Stomach (tissue), 9 donors: ENCODE results near the gene MYO1E. TPM values are rescaled to one million over a fixed set of nuclear protein-coding genes. Genes with fewer than 3 reads are reported as not detected.

Experiments used
- DNase-seq, 2 donors: peaks; one replicate each; pipeline versions ENCODE4 v3.0.0 to v3.0.0-alpha.2; 2013 to 2019
- H3K27ac ChIP-seq, 5 donors: fragments of 200-600 bp in 4 of 5; sonication (generic) in 4 of 5; one replicate each; pipeline ENCODE4 v1.5.1; 2013 to 2019; ENCODE audit warnings: mild to moderate bottlenecking in 1 of 5, moderate library complexity in 1 of 5
- H3K27me3 ChIP-seq, 3 donors: fragments of 200-600 bp; sonication (generic); one replicate each; pipeline ENCODE4 v1.5.1; 2017 to 2019; ENCODE audit warnings: mixed run types in 1 of 3
- H3K36me3 ChIP-seq, 4 donors: fragments of 200-600 bp; sonication (generic); 1 replicate in 3 of 4; 2 replicates in 1 of 4; pipeline ENCODE4 v1.5.1; 2016 to 2019
- H3K4me1 ChIP-seq, 4 donors: fragments of 200-600 bp; sonication (generic); one replicate each; pipeline ENCODE4 v1.5.1; 2016 to 2019
- H3K4me3 ChIP-seq, 4 donors: fragments of 200-600 bp; sonication (generic) in 3 of 4; one replicate each; pipeline ENCODE4 v1.5.1; 2016 to 2019; ENCODE audit warnings: mild to moderate bottlenecking in 1 of 4
- H3K9me3 ChIP-seq, 4 donors: fragments of 200-600 bp; sonication (generic); one replicate each; pipeline ENCODE4 v1.5.1; 2016 to 2019
- CTCF ChIP-seq, 7 experiments: fragments of 450-650 bp in 4 of 7; fragments of 200-600 bp in 3 of 7; sonication (generic) in 3 of 7; IDR thresholded peaks; one replicate each; pipeline ENCODE4 v1.5.1; 2016 to 2019; ENCODE audit warnings: antibody characterized with exemption in 7 of 7, control low read depth in 2 of 7, mild to moderate bottlenecking in 1 of 7
- EP300 ChIP-seq: sonication (generic); formaldehyde crosslinking; IDR thresholded peaks from one replicate; pipeline ENCODE4 v1.6.1; 2017; ENCODE audit warnings: antibody characterized with exemption
- POLR2A ChIP-seq, 4 donors: fragments of 450-650 bp; IDR thresholded peaks; one replicate each; pipeline ENCODE4 v1.6.1; 2016; ENCODE audit warnings: antibody characterized with exemption in 4 of 4, control low read depth in 2 of 4, mild to moderate bottlenecking in 1 of 4, moderate library complexity in 1 of 4
- POLR2AphosphoS5 ChIP-seq, 3 donors: sonication (generic); formaldehyde crosslinking; IDR thresholded peaks; one replicate each; pipeline ENCODE4 v1.6.1; 2016; ENCODE audit warnings: antibody characterized with exemption in 3 of 3
- WGBS, 5 donors: extraction: QIAGEN DNeasy Blood & Tissue Kit in 3 of 5; methylation state at CpG; one replicate each; pipeline versions ENCODE4 v1.1.5 to v1.1.7; 2013 to 2018; 5-methylcytosine and 5-hydroxymethylcytosine counted together
- intact Hi-C: fragments of 100-400 bp; cut with DNase I; formaldehyde crosslinking; loops from one replicate; pipeline ENCODE4 v1.15.1; 2023; ENCODE audit warnings: low total_unique reads
- polyA plus RNA-seq, 3 donors: library from polyadenylated mRNA; stranded (reverse); fragments of 200-250 nt; gene quantifications; one replicate each; pipeline ENCODE4 v1.2.3, GENCODE V29; 2013
- total RNA-seq, 5 donors: library from RNA; depleted of rRNA; stranded (reverse); fragments of >200 nt; gene quantifications; one replicate each; pipeline versions ENCODE4 v1.1.0 to v1.2.3, GENCODE V29; 2014 to 2016
- donor health status: healthy with polysubstance abuse.
- donor health status: Bipolar disorder and iron deficiency.
- donor health status: healthy.

MYO1E gene
- total and polyA plus RNA-seq, 8 donors = 15.1 to 380 (median 46.3) TPM

GRCh38 chr15:59273234-59273633 is 99.4 kb downstream of the MYO1E start:
- no peak for DNase-seq
- 86 to 96% (median 91%) methylated on average over 4 of the region's 4 CpGs for WGBS, 5 donors
- peaks cover 0 to 12% (median 1%) of the 10 kb centered on the region in 4 donors for H3K36me3 ChIP-seq
- H3K4me1 ChIP-seq = peaks cover 0 to 37% (median 3%) of the 10 kb centered on the region in 4 donors
- no peak for TF ChIP-seq EP300
- no peak for TF ChIP-seq POLR2AphosphoS5 (IDR thresholded peaks at IDR 0.05)
- no peak for TF ChIP-seq CTCF (IDR thresholded peaks at IDR 0.05)
- no peak for TF ChIP-seq POLR2A (IDR thresholded peaks at IDR 0.05)
- intact Hi-C loops = no loop called here
- H3K9me3 ChIP-seq = no peaks in the 10 kb centered on the region
- peak overlapping the region in 3 of 5 donors; percentile 28 to 55 (median 46) for H3K27ac ChIP-seq
- no peaks in the 10 kb centered on the region for H3K27me3 ChIP-seq
- H3K4me3 ChIP-seq = no peak overlapping the region

DNA sequence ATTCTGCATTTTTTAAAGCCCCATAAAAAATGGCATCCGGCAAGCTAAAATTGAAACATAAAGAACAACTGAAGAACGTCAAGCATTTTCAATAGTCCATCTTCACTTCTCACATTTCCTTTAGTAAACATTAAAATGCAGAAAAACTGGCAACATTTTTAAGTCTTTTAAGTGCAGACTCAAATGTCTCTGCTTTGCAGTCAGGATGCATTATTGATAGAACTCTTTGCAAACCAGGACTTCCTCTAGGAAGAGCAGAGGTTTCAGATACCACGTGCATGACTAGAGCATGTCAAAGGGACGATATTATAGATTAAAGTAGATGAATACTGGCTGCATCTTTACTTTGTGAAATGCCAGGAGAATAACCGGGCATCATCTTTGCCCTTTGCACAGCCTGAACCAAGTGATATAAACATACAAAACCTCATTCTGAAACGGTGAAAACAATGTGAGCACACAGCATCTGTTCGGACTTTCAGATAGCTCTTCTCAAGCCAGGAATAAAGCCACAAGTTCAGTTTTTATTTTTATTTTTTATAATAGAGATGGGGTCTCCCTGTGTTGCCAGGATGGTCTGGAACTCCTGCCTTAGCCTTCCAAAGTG is 101.0 kb downstream of the MYO1E start:
- 48 to 64% (median 56%) methylated on average over 7 of the region's 7 CpGs for WGBS, 5 donors

DNA sequence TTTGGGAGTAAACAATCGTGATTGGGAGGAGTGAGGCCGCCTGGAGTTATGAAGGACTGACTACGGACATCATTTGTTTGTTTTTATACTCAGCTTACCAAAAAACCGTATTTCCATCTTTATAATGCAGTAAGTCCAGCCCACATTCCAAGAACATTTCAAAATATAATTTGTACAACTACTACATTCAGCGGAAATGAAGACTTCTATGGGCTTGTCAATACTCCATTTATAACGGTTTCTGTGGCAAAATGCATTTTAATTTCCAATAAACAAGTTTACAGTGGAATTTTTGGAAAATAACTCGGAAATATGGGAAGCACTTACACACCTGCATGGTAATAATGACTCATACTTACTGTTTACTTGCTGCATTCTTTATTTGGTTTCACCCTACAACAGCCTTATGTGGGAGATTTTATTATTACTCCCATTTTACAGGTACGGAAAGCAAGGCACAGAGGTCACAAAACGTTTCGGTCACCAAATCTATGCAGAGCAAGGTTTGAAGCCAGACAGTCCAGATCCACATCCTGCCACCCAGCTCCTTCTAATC is 103.7 kb downstream of the MYO1E start:
- no peak for DNase-seq
- H3K4me1 ChIP-seq = peaks cover 0 to 7% (median 0%) of the 10 kb centered on the region in 4 donors
- no peaks in the 10 kb centered on the region for H3K27me3 ChIP-seq
- H3K9me3 ChIP-seq = no peaks in the 10 kb centered on the region
- intact Hi-C loops = no loop called here
- H3K4me3 ChIP-seq = no peak overlapping the region
- TF ChIP-seq POLR2AphosphoS5 (IDR thresholded peaks at IDR 0.05) (no peak), POLR2A (IDR thresholded peaks at IDR 0.05) (no peak), EP300 (no peak), CTCF (IDR thresholded peaks at IDR 0.05) (no peak)
- peaks cover 0 to 12% (median 1%) of the 10 kb centered on the region in 4 donors for H3K36me3 ChIP-seq
- WGBS, 5 donors = 86 to 89% (median 87%) methylated on average over 10 of the region's 10 CpGs
- no peak overlapping the region for H3K27ac ChIP-seq

More for the DNA sequence above, 101.0 kb downstream of the MYO1E start:
- TF ChIP-seq POLR2AphosphoS5 (IDR thresholded peaks at IDR 0.05) = no peak
- no peak for TF ChIP-seq EP300
- TF ChIP-seq CTCF (IDR thresholded peaks at IDR 0.05) = no peak
- TF ChIP-seq POLR2A (IDR thresholded peaks at IDR 0.05) = no peak
- no peak for DNase-seq
- no peak overlapping the region for H3K4me3 ChIP-seq
- no peak overlapping the region for H3K27ac ChIP-seq
- peaks cover 0 to 29% (median 3%) of the 10 kb centered on the region in 4 donors for H3K4me1 ChIP-seq
- H3K27me3 ChIP-seq = no peaks in the 10 kb centered on the region
- H3K9me3 ChIP-seq = no peaks in the 10 kb centered on the region
- intact Hi-C loops = no loop called here
- peaks cover 0 to 12% (median 1%) of the 10 kb centered on the region in 4 donors for H3K36me3 ChIP-seq

GRCh38 chr15:59268168-59268851 is 104.4 kb downstream of the MYO1E start:
- peaks cover 0 to under 1% (median 0%) of the 10 kb centered on the region in 4 donors for H3K4me1 ChIP-seq
- H3K9me3 ChIP-seq = no peaks in the 10 kb centered on the region
- peaks cover 0 to 12% (median 1%) of the 10 kb centered on the region in 4 donors for H3K36me3 ChIP-seq
- TF ChIP-seq POLR2AphosphoS5 (IDR thresholded peaks at IDR 0.05) = no peak
- TF ChIP-seq EP300 = no peak
- no peak for TF ChIP-seq CTCF (IDR thresholded peaks at IDR 0.05)
- no peak for TF ChIP-seq POLR2A (IDR thresholded peaks at IDR 0.05)
- 72 to 86% (median 80%) methylated on average over 3 of the region's 3 CpGs for WGBS, 5 donors
- intact Hi-C loops = no loop called here
- no peak overlapping the region for H3K4me3 ChIP-seq
- no peaks in the 10 kb centered on the region for H3K27me3 ChIP-seq
- no peak overlapping the region for H3K27ac ChIP-seq
- DNase-seq = no peak
